ENCODE data around the gene PLA2G4E.

The PLA2G4E gene

DNA sequence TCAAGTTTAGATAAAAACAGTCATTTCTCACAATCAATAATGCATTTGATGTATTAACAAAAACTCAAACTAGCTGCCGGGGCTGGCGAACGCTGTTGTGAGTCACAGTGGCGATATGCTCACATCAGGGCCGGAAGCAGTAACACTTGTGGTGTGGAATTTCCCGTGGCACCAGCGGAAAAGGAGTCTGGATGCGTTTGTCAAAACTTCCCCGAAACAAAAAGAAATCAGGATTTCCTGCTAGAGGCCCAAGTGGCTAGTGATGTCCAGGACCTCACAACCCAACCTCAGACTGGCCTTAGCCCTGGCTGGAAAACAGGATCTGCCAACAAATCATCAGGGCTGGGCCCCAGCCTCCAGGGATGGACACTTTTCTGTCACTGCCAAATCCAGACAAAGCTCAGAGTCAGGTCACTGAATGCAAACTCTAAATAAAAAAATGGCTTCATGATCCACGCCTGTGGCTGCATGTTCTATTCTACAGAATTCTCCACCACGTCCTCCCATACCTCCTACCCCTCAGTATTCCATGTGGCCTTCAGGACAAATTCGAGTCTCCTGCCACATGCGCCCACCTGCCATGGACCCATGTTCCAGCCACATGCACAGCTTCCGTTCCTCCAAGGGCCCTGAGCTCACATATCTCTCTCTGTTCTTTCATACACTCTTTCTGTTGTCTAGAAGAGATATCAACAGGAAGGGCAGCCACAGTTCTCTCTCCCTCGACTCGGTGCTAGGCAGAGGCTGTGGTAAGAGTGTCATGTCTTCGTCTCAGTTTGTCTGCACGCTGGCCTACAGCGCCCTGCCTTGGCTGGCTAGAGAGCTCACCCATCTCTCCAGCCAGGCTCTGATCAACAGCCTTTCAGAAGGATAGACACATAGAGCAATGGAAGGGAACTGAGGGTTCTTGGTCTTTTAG lies 83.9 kb downstream of the PLA2G4E start:
- no peaks in the 10 kb centered on the region for H3K9me3 ChIP-seq (ENCODE audit: control insufficient read depth, low read length)
- peak overlapping the region; percentile 83 to 99 for H2BK12ac ChIP-seq (ENCODE audit: low read length in 2 of 2)
- no peak overlapping the region for H3K4me3 ChIP-seq (ENCODE audit: insufficient read depth in 1 of 2, low read depth in 1 of 2, low read length in 2 of 2)
- 46% methylated on average over 19 of the region's 19 CpGs for WGBS
- H2BK120ac ChIP-seq (ENCODE audit: low read depth, low read length), result peak overlapping the region; percentile 80
- H3K36me3 ChIP-seq (ENCODE audit: control insufficient read depth in 1 of 2, insufficient read depth in 2 of 2, low read depth in 1 of 2, low read length in 2 of 2), result peaks cover 3 to 25% of the 10 kb centered on the region in 2 experiments
- peak overlapping the region; percentile 97 for H4K8ac ChIP-seq (ENCODE audit: low read length)
- H3K18ac ChIP-seq (ENCODE audit: low read depth in 1 of 2, low read length in 2 of 2), result peak overlapping the region; percentile 75 to 94
- H2BK5ac ChIP-seq (ENCODE audit: low read depth, low read length, poor library complexity, severe bottlenecking), result peak overlapping the region; percentile 3
- peaks cover 48% of the 10 kb centered on the region for H3K4me1 ChIP-seq (ENCODE audit: control insufficient read depth, insufficient read depth, low read depth, low read length)
- H3K4me2 ChIP-seq (ENCODE audit: low read length, poor library complexity, severe bottlenecking), result no peak overlapping the region
- peak overlapping the region; percentile 42 for H3K9ac ChIP-seq (ENCODE audit: low read length)
- peak overlapping the region; percentile 43 for H2AFZ ChIP-seq (ENCODE audit: low read depth, low read length)
- peak overlapping the region in 1 of 2 experiments; percentile 13 for H3K14ac ChIP-seq (ENCODE audit: low read length in 2 of 2)
- peak overlapping the region; percentile 45 to 96 for H3K4ac ChIP-seq (ENCODE audit: low read depth in 1 of 2, low read length in 2 of 2)
- peak overlapping the region; percentile 79 for H3K27ac ChIP-seq (ENCODE audit: low read length, poor library complexity, severe bottlenecking)
- peak overlapping the region; percentile 73 for H2AK5ac ChIP-seq (ENCODE audit: low read length, severe bottlenecking)
- H3K23ac ChIP-seq (ENCODE audit: low read length in 2 of 2), result peak overlapping the region in 1 of 2 experiments; percentile 16
- H3K79me1 ChIP-seq (replicated peaks; ENCODE audit: low read length, poor library complexity, severe bottlenecking), result peaks cover 12% of the 10 kb centered on the region
- peak; percentile 95 for DNase-seq
- H4K91ac ChIP-seq (ENCODE audit: low read length), result peak overlapping the region; percentile 96
- peak overlapping the region; percentile 89 for H2BK15ac ChIP-seq (ENCODE audit: low read depth, poor library complexity, severe bottlenecking)
- H3K27me3 ChIP-seq (ENCODE audit: control insufficient read depth in 1 of 2, insufficient read depth in 1 of 2, low read length in 2 of 2), result no peaks in the 10 kb centered on the region

DNA sequence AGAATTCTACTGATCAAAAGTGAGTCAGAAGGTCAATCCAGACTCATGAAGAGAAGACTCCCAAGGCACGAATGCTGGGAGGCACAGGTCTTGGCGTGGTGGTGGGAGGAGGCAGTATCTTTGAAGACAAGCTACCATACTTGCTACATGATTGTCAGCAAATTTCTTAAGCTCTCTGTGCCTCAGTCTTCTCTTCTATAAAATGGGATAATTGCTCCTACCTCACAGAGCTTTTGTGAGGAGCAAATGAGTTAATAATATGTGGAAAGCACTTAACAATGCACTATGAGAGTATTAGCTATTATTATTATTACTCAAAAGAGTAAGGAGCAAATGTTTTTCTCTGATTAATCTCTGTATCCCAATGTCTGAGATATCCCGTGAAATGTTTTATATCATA lies 84.7 kb downstream of the PLA2G4E start:
- H3K9me3 ChIP-seq (ENCODE audit: control insufficient read depth, low read length), result no peaks in the 10 kb centered on the region
- no peak overlapping the region for H4K8ac ChIP-seq (ENCODE audit: low read length)
- peaks cover 45% of the 10 kb centered on the region for H3K4me1 ChIP-seq (ENCODE audit: control insufficient read depth, insufficient read depth, low read depth, low read length)
- no peak overlapping the region for H4K91ac ChIP-seq (ENCODE audit: low read length)
- H2AK5ac ChIP-seq (ENCODE audit: low read length, severe bottlenecking), result peak overlapping the region; percentile 97
- no peak overlapping the region for H3K4me3 ChIP-seq (ENCODE audit: insufficient read depth in 1 of 2, low read depth in 1 of 2, low read length in 2 of 2)
- no peaks in the 10 kb centered on the region for H3K27me3 ChIP-seq (ENCODE audit: control insufficient read depth in 1 of 2, insufficient read depth in 1 of 2, low read length in 2 of 2)
- H3K4me2 ChIP-seq (ENCODE audit: low read length, poor library complexity, severe bottlenecking), result no peak overlapping the region
- no peak overlapping the region for H2AFZ ChIP-seq (ENCODE audit: low read depth, low read length)
- H2BK12ac ChIP-seq (ENCODE audit: low read length in 2 of 2), result peak overlapping the region in 1 of 2 experiments; percentile 55
- no peak overlapping the region for H2BK120ac ChIP-seq (ENCODE audit: low read depth, low read length)
- no peak for DNase-seq
- peak overlapping the region in 1 of 2 experiments; percentile 29 for H3K23ac ChIP-seq (ENCODE audit: low read length in 2 of 2)
- H2BK5ac ChIP-seq (ENCODE audit: low read depth, low read length, poor library complexity, severe bottlenecking), result no peak overlapping the region
- H3K9ac ChIP-seq (ENCODE audit: low read length), result no peak overlapping the region
- H3K4ac ChIP-seq (ENCODE audit: low read depth in 1 of 2, low read length in 2 of 2), result peak overlapping the region in 1 of 2 experiments; percentile 59
- H3K18ac ChIP-seq (ENCODE audit: low read depth in 1 of 2, low read length in 2 of 2), result peak overlapping the region in 1 of 2 experiments; percentile 59
- peaks cover 0 to 21% of the 10 kb centered on the region in 2 experiments for H3K36me3 ChIP-seq (ENCODE audit: control insufficient read depth in 1 of 2, insufficient read depth in 2 of 2, low read depth in 1 of 2, low read length in 2 of 2)
- no peak overlapping the region for H3K14ac ChIP-seq (ENCODE audit: low read length in 2 of 2)
- no peak overlapping the region for H2BK15ac ChIP-seq (ENCODE audit: low read depth, poor library complexity, severe bottlenecking)
- 80% methylated on average over 2 of the region's 3 CpGs for WGBS
- H3K27ac ChIP-seq (ENCODE audit: low read length, poor library complexity, severe bottlenecking), result peak overlapping the region; percentile 95
- H3K79me1 ChIP-seq (replicated peaks; ENCODE audit: low read length, poor library complexity, severe bottlenecking), result peaks cover 13% of the 10 kb centered on the region

DNA sequence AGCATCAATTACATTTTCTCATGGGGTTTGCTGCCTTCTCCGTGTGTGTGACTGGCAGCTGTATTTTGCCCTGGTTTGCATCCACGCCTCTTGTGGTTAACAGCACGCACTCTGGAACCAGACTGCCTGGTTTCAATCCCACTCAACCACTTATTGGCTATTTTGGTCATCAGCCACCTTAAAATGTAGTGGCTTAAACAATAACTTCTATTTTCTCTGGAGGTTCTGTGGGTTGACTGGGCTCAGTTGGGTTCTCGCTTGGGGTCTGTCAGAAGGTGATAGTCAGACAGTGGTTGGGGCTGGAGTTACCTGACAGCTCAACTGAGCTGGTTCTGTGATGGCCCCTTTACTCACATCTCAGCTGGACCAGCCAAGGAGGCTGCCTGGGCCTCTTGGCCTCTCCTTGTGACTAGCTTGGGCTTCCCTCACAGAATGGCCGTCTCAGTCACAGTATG lies 85.2 kb downstream of the PLA2G4E start:
- peak overlapping the region; percentile 53 for H4K8ac ChIP-seq (ENCODE audit: low read length)
- peak overlapping the region in 1 of 2 experiments; percentile 11 for H3K14ac ChIP-seq (ENCODE audit: low read length in 2 of 2)
- peak overlapping the region; percentile 66 for H2BK5ac ChIP-seq (ENCODE audit: low read depth, low read length, poor library complexity, severe bottlenecking)
- H2BK120ac ChIP-seq (ENCODE audit: low read depth, low read length), result no peak overlapping the region
- peak; percentile 66 for DNase-seq
- no peak overlapping the region for H3K23ac ChIP-seq (ENCODE audit: low read length in 2 of 2)
- no peaks in the 10 kb centered on the region for H3K9me3 ChIP-seq (ENCODE audit: control insufficient read depth, low read length)
- H3K27ac ChIP-seq (ENCODE audit: low read length, poor library complexity, severe bottlenecking), result peak overlapping the region; percentile 95
- H2AK5ac ChIP-seq (ENCODE audit: low read length, severe bottlenecking), result peak overlapping the region; percentile 97
- peak overlapping the region; percentile 72 to 75 for H2BK12ac ChIP-seq (ENCODE audit: low read length in 2 of 2)
- whole genome bisulfite sequencing, result 63% methylated on average over 5 of the region's 5 CpGs
- H3K9ac ChIP-seq (ENCODE audit: low read length), result no peak overlapping the region
- peak overlapping the region in 1 of 2 experiments; percentile 40 for H3K4ac ChIP-seq (ENCODE audit: low read depth in 1 of 2, low read length in 2 of 2)
- H3K36me3 ChIP-seq (ENCODE audit: control insufficient read depth in 1 of 2, insufficient read depth in 2 of 2, low read depth in 1 of 2, low read length in 2 of 2), result peaks cover 0 to 21% of the 10 kb centered on the region in 2 experiments
- no peak overlapping the region for H3K4me3 ChIP-seq (ENCODE audit: insufficient read depth in 1 of 2, low read depth in 1 of 2, low read length in 2 of 2)
- no peak overlapping the region for H2BK15ac ChIP-seq (ENCODE audit: low read depth, poor library complexity, severe bottlenecking)
- H3K18ac ChIP-seq (ENCODE audit: low read depth in 1 of 2, low read length in 2 of 2), result peak overlapping the region in 1 of 2 experiments; percentile 28
- H3K27me3 ChIP-seq (ENCODE audit: control insufficient read depth in 1 of 2, insufficient read depth in 1 of 2, low read length in 2 of 2), result no peaks in the 10 kb centered on the region
- peaks cover 13% of the 10 kb centered on the region for H3K79me1 ChIP-seq (replicated peaks; ENCODE audit: low read length, poor library complexity, severe bottlenecking)
- H3K4me1 ChIP-seq (ENCODE audit: control insufficient read depth, insufficient read depth, low read depth, low read length), result peaks cover 47% of the 10 kb centered on the region
- no peak overlapping the region for H2AFZ ChIP-seq (ENCODE audit: low read depth, low read length)
- H4K91ac ChIP-seq (ENCODE audit: low read length), result peak overlapping the region; percentile 66
- no peak overlapping the region for H3K4me2 ChIP-seq (ENCODE audit: low read length, poor library complexity, severe bottlenecking)

DNA sequence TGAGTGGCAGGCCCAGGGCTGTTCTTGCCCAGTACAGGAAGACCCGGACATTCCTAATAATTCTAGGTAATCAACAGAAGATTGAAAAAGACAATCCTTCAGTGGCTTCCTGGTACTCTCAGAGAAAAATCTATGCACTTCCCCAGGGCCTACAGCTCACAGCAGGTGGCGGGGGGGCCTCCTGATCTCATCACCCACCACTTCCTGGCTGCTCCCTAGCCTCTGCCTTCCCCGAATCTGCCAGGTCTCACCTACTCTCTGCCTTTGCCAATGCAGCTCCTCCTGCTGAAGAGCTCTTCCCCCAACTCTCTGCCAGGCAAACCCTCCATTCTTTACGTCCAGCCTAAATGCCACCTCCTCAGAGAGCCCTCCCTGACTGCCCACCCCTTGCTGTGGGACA lies 86.0 kb downstream of the PLA2G4E start:
- Histone ChIP-seq H3K4me1 (ENCODE audit: control insufficient read depth, insufficient read depth, low read depth, low read length) (peaks cover 42% of the 10 kb centered on the region), H3K14ac (ENCODE audit: low read length in 2 of 2) (no peak overlapping the region), H2BK12ac (ENCODE audit: low read length in 2 of 2) (no peak overlapping the region), H3K79me1 (replicated peaks; ENCODE audit: low read length, poor library complexity, severe bottlenecking) (peaks cover 13% of the 10 kb centered on the region), H2BK5ac (ENCODE audit: low read depth, low read length, poor library complexity, severe bottlenecking) (peak overlapping the region; percentile 1), H2BK120ac (ENCODE audit: low read depth, low read length) (no peak overlapping the region), H2AK5ac (ENCODE audit: low read length, severe bottlenecking) (peak overlapping the region; percentile 96), H3K4ac (ENCODE audit: low read depth in 1 of 2, low read length in 2 of 2) (peak overlapping the region in 1 of 2 experiments; percentile 77), H3K4me2 (ENCODE audit: low read length, poor library complexity, severe bottlenecking) (no peak overlapping the region), H3K4me3 (ENCODE audit: insufficient read depth in 1 of 2, low read depth in 1 of 2, low read length in 2 of 2) (no peak overlapping the region), H4K91ac (ENCODE audit: low read length) (peak overlapping the region; percentile 52), H3K36me3 (ENCODE audit: control insufficient read depth in 1 of 2, insufficient read depth in 2 of 2, low read depth in 1 of 2, low read length in 2 of 2) (peaks cover 0 to 15% of the 10 kb centered on the region in 2 experiments), H3K18ac (ENCODE audit: low read depth in 1 of 2, low read length in 2 of 2) (peak overlapping the region in 1 of 2 experiments; percentile 29), H2AFZ (ENCODE audit: low read depth, low read length) (no peak overlapping the region), H3K9me3 (ENCODE audit: control insufficient read depth, low read length) (no peaks in the 10 kb centered on the region), H3K9ac (ENCODE audit: low read length) (no peak overlapping the region), H3K27ac (ENCODE audit: low read length, poor library complexity, severe bottlenecking) (peak overlapping the region; percentile 95), H3K23ac (ENCODE audit: low read length in 2 of 2) (no peak overlapping the region), H3K27me3 (ENCODE audit: control insufficient read depth in 1 of 2, insufficient read depth in 1 of 2, low read length in 2 of 2) (no peaks in the 10 kb centered on the region), H4K8ac (ENCODE audit: low read length) (peak overlapping the region; percentile 49), H2BK15ac (ENCODE audit: low read depth, poor library complexity, severe bottlenecking) (peak overlapping the region; percentile 23)
- DNase-seq, result no peak
- 50% methylated on average over 4 of the region's 4 CpGs for WGBS

Measured in mesenchymal stem cell (in vitro differentiated cells and primary cell).